Measurements from ENCODE around the gene MAST2.
"Not testable (repeated sequence)": the region's sequence is repeated elsewhere in the genome, so short reads cannot be mapped to it uniquely, and the experiment has no call there.

The MAST2 gene

GRCh38 chr1:45857755-45858492 is 54.5 kb downstream of the MAST2 start:
- DNase-seq (ENCODE audit: low spot score): not testable (repeated sequence)

- no peak for DNase-seq (ENCODE audit: low spot score)
Observed at GRCh38 chr1:45859221-45859620, 55.8 kb downstream of the MAST2 start.

- no peak for DNase-seq (ENCODE audit: low spot score)
Observed at GRCh38 chr1:45862008-45862407, 58.6 kb downstream of the MAST2 start.

GRCh38 chr1:45863218-45863617 is 59.8 kb downstream of the MAST2 start:
- DNase-seq (ENCODE audit: low spot score): no peak

GRCh38 chr1:45864167-45865106 is 61.0 kb downstream of the MAST2 start:
- no peak for DNase-seq (ENCODE audit: low spot score)

GRCh38 chr1:45867697-45868348 is 64.4 kb downstream of the MAST2 start:
- no peak for DNase-seq (ENCODE audit: low spot score)

- DNase-seq (ENCODE audit: low spot score): no peak
Observed at GRCh38 chr1:45868861-45869260, 65.4 kb downstream of the MAST2 start.

- DNase-seq (ENCODE audit: low spot score): no peak
Observed at GRCh38 chr1:45870500-45870899, 67.1 kb downstream of the MAST2 start.

- peak; percentile 34 for DNase-seq (ENCODE audit: low spot score)
Observed at GRCh38 chr1:45872173-45872801, 68.9 kb downstream of the MAST2 start.

- no peak for DNase-seq (ENCODE audit: low spot score)
Observed at GRCh38 chr1:45876000-45876617, 72.7 kb downstream of the MAST2 start.

- DNase-seq (ENCODE audit: low spot score): no peak
Observed at GRCh38 chr1:45877264-45877663, 73.9 kb downstream of the MAST2 start.

- no peak for DNase-seq (ENCODE audit: low spot score)
Observed at GRCh38 chr1:45879885-45880598, 76.6 kb downstream of the MAST2 start.

GRCh38 chr1:45880930-45881329 is 77.5 kb downstream of the MAST2 start:
- no peak for DNase-seq (ENCODE audit: low spot score)

- no peak for DNase-seq (ENCODE audit: low spot score)
Observed at GRCh38 chr1:45883658-45884057, 80.2 kb downstream of the MAST2 start.

- DNase-seq (ENCODE audit: low spot score): no peak
Observed at GRCh38 chr1:45884700-45885099, 81.3 kb downstream of the MAST2 start.

- no peak for DNase-seq (ENCODE audit: low spot score)
Observed at GRCh38 chr1:45886229-45886628, 82.8 kb downstream of the MAST2 start.

GRCh38 chr1:45887156-45887842 is 83.9 kb downstream of the MAST2 start:
- DNase-seq (ENCODE audit: low spot score): no peak

- DNase-seq (ENCODE audit: low spot score): no peak
Observed at GRCh38 chr1:45890078-45890477, 86.7 kb downstream of the MAST2 start.

GRCh38 chr1:45891087-45891486 is 87.7 kb downstream of the MAST2 start:
- DNase-seq (ENCODE audit: low spot score): no peak

GRCh38 chr1:45892068-45892785 is 88.8 kb downstream of the MAST2 start:
- peak; percentile 6 for DNase-seq (ENCODE audit: low spot score)
